Inflammatory macrophage treated with lipopolysaccharide for 4 hours (primary cell): Measurements from ENCODE around the gene CMTM1.
A peak's percentile ranks its signal among the peaks of the same experiment; 100 is the strongest.
"Not testable (repeated sequence)": the region's sequence is repeated elsewhere in the genome, so short reads cannot be mapped to it uniquely, and the experiment has no call there.

Source experiments
- DNase-seq: peaks from one replicate; pipeline ENCODE4 v3.0.0-alpha.2; 2020

The CMTM1 gene

DNA sequence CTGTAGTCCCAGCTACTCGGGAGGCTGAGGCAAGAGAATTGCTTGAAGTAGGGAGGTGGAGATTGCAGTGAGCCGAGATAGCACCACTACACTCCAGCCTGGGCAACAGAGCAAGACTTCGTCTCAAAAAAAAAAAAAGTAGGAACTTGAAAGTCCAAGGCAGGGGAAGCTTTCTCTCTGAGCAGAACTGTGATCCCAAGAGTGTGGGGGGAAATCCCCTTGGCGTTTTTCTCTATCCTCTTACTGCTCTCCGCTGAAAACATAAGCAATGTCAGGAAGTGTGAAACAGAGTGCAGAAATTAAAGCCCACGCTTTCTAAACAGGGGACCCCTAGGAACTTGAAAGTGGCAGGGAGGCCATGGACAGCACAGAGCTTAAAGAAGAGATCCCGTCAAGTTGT lies 28.5 kb downstream of the CMTM1 start:
- peak; percentile 87 for DNase-seq

- DNase-seq: not testable (repeated sequence)
Observed at GRCh38 chr16:66596559-66596958, 30.3 kb downstream of the CMTM1 start.

DNA sequence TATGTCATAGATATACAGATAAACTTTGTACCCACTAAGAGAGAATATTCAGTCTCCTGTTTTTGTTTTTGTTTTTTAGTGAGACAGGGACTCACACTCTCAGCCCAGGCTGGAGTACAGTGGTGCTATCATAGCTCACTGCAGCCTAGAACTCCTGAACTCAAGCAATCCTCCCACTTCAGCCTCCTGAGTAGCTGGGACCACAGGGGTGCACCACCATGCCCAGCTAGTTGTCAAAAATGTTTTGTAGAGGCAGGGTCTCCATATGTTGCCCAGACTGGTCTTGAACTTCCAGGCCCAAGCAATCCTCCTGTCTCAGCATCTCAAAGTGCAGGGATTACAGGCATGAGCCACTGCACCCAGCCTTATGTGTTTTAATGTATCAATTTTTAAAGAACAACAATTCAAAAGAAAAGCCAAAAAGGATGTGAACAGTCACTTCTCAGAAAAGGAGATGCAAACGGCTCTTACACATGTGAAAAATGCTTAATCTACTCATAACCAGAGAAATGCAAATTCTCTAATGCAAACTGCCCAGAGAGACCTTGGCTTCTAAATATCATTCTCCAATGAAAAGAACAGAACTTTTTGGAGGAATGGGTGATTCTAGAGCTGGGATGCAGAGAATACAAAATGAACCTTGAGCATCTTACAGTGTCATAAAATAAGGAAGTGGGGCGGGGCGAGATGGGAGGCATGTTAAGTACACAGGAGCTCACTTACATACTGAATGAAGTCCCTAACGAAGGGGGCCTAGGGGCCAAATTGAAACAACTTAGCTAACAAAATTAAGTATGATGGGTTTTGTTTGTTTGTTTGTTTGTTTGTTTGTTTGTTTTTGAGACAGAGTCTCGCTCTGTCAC lies 31.0 kb downstream of the CMTM1 start:
- DNase-seq: peak; percentile 18

- peak; percentile 78 for DNase-seq
Observed at GRCh38 chr16:66598111-66598510, 31.9 kb downstream of the CMTM1 start.

GRCh38 chr16:66599726-66600125 lies 33.5 kb downstream of the CMTM1 start:
- no peak for DNase-seq

- DNase-seq: no peak
Observed at GRCh38 chr16:66600477-66600876, 34.2 kb downstream of the CMTM1 start.

DNA sequence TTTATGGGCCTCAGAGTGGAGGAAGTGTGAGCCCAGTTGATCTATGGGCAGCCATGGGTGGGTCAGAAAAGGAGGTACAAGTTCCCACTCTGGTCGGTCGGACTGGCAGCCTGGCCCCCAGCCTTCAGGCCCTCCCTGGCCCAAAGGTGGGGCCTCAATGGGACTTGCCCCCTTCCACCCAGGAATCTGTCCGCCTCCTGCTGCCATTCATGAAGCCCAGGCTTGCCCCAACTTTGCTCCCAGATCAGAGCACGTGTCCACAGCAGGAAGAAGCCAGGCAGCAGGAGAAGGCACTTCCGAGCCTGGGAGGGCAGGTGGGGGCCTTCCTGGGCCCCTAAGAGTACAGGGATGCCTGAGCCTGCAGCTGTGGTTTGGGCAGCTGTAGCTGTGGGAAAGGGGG lies 35.2 kb downstream of the CMTM1 start:
- no peak for DNase-seq

DNA sequence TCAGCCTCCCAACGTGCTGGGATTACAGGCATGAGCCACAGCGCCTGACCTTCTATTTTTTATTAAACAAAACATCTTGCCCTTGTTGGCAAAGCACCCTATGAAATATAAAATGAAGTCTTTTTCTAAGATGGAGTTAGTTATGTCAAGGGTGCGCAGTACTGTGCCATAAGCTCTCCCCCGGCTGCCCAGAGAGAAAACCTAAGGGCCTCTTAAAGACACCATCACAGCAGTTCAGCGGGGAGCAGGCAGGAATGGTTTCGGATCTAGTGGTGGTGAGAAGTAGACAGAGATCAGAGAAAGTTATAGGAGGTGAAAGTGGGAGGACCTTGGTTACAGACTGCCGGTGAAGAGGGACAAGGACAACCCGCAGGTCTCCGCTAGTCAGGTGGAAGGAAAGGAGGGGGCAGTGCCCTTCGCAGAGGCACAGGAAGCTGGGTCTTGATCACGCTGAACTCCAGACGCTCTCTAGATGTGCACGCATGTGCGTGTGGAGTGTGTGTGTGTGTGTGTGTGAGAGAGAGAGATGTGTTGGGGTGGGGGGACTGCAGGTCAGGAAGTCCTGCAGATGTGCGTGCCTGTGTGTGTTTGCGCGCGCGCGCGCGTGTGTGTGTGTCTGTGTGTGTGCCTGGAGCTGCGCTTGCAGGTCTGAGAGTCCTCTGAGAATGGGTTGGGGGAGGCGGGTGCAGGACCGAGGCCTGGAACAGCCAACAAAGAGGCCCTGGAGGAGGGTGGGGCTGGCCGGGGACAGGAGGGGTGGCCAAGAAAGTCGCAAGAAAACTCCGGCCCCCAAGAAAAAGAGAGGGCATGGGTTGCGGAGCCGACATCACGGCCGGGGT lies 37.5 kb downstream of the CMTM1 start:
- DNase-seq: peak; percentile 14

- peak; percentile 67 for DNase-seq
Observed at GRCh38 chr16:66604376-66605176, 38.3 kb downstream of the CMTM1 start, which contains the start of gene CMTM3. CMTM3 (plus strand) TSS chr16:66604704; CDS start chr16:66604806, 102 bp downstream.

DNA sequence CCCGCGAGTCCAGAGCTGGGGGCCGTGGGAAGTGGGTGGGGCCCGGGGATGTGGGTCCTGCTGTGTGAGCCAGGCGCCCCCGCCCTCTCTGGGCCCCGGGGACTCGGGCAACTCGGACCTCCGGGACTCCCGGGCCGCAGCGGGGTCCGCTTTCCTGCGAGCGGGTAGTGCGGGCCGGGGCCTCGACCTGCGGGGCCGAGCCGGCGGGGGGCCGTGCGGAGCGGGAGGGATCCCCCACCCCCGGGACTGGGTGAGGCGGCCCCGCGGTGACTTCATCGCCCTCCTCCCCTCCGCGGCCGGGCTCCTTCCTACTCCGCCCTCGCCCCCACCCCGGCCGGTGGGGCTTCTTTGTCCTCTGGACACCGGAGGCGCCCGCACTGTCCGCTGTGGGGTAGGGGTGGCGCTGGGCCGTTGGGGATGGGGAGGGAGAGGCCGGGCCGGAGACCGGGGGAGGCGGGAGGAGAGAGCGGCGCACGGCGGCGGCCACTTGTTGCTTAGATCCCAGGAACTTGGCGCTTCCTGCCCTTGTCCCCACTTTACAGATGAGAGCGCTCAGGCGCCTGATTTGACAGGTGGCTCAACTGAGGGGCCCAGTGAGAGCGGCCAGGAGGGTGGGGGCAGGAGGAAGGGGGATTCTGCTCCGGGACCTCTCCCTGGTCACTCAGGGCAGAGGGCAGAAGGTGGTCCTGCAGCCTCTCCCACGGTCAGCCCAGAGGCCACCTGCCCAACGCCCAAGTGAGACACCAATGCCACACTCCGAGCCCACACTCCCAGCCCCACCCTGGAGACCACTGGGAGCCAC lies 39.1 kb downstream of the CMTM1 start:
- DNase-seq: peak; percentile 55

GRCh38 chr16:66605979-66606751 lies 39.9 kb downstream of the CMTM1 start:
- DNase-seq: peak; percentile 73

- peak; percentile 54 for DNase-seq
Observed at GRCh38 chr16:66608241-66609138, 42.3 kb downstream of the CMTM1 start.

DNA sequence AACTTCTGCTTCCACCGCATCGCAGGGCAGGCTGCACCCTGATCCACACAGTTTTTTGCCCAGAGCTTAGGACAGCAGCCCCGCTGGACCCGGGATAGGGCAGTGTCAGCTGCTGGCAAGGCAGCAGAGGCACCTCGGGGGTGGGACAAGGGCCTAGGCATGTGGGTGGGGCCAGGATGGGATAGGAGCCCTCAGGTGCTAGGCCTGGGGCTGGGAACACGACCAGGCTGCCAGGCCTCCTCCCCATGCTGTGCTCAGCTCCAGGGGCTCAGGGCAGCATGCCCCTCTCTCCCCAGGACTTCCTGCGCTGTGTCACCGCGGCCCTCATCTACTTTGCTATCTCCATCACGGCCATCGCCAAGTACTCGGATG lies 42.9 kb downstream of the CMTM1 start:
- no peak for DNase-seq

DNA sequence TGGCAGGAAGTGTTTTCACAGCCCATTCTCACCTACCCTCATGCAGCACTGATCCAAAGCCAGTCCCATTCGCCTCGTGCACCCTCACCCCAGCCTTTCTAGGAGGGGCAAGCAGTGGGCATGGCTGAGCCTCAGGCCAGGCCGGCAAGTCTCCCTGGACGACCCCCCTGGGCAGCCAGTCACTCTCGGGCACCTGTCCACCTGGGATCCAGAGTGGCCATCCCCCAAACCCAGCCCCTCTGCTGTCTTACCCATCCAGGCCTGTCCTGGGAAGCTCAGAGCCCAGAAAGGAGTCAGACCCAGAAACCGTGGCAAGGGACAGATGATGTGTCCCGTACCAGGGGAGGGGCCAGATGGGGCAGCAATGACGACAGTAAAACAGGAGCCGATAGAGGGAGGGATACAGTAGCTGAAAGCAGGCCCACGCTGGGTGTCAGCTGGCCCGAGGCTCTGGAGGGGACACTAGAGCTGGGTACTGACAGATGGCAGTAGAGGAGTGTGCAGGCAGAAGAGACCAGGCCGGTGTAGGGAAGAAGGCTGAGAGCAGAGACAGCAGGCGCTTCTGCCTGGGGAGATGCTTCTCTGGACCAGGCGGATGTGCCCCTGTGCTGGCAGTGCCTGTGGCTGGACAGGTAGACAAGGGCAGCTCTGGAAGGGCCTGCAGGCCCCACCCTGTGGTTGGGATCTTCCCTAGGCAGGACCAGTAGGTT lies 44.0 kb downstream of the CMTM1 start:
- DNase-seq: no peak

DNA sequence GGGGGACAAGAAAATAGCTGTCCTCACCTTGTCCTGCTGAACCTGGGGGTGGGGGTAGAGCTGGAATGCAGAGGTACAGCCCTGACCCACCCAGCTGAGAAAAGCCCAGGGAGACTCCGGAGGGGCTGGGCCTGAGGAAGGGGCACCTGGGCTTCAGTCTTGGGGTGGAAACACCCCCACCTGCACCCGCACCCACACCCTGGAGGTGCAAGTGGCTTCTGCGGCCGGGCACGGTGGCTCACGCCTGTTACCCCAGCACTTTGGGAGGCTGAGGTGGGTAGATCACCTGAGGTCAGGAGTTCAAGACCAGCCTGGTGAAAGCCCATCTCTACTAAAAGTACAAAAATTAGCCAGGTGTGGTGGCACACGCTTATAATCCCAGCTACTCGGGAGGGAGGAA lies 45.7 kb downstream of the CMTM1 start:
- DNase-seq: not testable (repeated sequence)

DNA sequence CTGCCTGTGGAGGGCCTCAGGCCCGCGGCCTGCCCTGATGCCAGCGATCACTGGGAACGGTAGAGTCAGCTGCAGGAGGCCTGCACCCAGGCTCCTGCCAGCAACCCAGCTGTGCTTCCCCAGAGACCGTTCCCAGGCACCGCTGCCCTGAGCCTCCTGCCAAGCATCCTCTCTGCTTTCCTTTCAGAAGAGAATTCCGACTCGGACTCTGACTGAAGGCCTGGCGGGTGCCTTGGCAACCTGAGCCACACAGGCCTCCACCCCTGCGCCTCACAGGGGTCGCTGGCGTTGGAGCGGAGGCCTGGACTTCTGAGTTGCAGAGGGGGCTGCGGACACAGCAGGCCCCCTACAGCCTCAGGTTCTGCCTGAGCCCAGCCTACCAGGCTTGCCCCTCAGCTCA lies 46.2 kb downstream of the CMTM1 start:
- DNase-seq: no peak

GRCh38 chr16:66614161-66614802 lies 48.0 kb downstream of the CMTM1 start:
- DNase-seq: no peak

GRCh38 chr16:66616169-66616568 lies 49.9 kb downstream of the CMTM1 start:
- DNase-seq: peak; percentile 11

DNA sequence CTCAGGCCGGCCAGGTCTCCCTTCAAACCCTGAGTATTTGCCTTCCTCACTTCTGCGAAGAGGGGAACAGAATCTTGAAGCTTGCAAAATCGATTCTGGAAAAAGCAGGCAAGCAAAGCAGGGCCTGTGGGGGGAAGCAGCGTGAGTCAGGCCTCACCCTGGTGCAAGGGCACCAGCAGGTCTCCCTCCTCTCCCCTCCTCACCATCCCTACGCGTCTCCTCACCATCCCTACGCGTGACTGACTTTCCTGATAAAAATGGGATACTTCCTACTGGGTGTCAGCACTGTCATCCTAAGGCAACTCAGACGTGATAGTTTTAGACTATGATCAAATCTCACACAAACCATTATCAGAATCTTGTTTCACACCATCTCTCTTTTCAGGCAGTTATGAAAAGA lies 50.4 kb downstream of the CMTM1 start:
- peak; percentile 51 for DNase-seq
